Upper lobe of left lung (tissue), 6 donors: Measurements from ENCODE around the gene AHDC1. TPM values are rescaled to one million over a fixed set of nuclear protein-coding genes. Genes with fewer than 3 reads are reported as not detected.

Source experiments
- ATAC-seq, 2 donors: fragments of 200-7000 bp; cut with Tn5 transposase; one replicate each; pipeline ENCODE4 v1.9.1; 2022; ENCODE audit warnings: mild to moderate bottlenecking in 2 of 2, moderate library complexity in 2 of 2; ENCODE audit not compliant: low FRiP score in 2 of 2
- DNase-seq, 2 donors: peaks; one replicate each; pipeline ENCODE4 v3.0.0-alpha.2; 2019 to 2020
- H3K27ac ChIP-seq, 4 donors: fragments of 200-600 bp; sonication (generic); one replicate each; pipeline ENCODE4 v1.5.1; 2016 to 2019
- H3K27me3 ChIP-seq, 4 donors: fragments of 200-600 bp; sonication (generic); one replicate each; pipeline ENCODE4 v1.5.1; 2017 to 2019
- H3K36me3 ChIP-seq, 4 donors: fragments of 200-600 bp; sonication (generic); one replicate each; pipeline ENCODE4 v1.5.1; 2016 to 2019
- H3K4me1 ChIP-seq, 4 donors: fragments of 200-600 bp; sonication (generic); one replicate each; pipeline ENCODE4 v1.5.1; 2018 to 2019
- H3K4me3 ChIP-seq, 4 donors: fragments of 200-600 bp; sonication (generic); one replicate each; pipeline ENCODE4 v1.5.1; 2017 to 2019; ENCODE audit warnings: mild to moderate bottlenecking in 2 of 4, moderate library complexity in 1 of 4
- H3K9me3 ChIP-seq, 4 donors: fragments of 200-600 bp; sonication (generic); one replicate each; pipeline ENCODE4 v1.5.1; 2018 to 2019
- CTCF ChIP-seq, 6 experiments: fragments of 450-650 bp in 4 of 6; fragments of 200-600 bp in 2 of 6; sonication (generic) in 2 of 6; IDR thresholded peaks; one replicate each; pipeline ENCODE4 v1.5.1; 2016 to 2019; ENCODE audit warnings: antibody characterized with exemption in 6 of 6
- EP300 ChIP-seq, 4 donors: sonication (generic); formaldehyde crosslinking; IDR thresholded peaks; one replicate each; pipeline ENCODE4 v1.5.1; 2017; ENCODE audit warnings: antibody characterized with exemption in 4 of 4, control low read depth in 2 of 4
- POLR2A ChIP-seq, 4 donors: fragments of 450-650 bp; IDR thresholded peaks; one replicate each; pipeline ENCODE4 v1.5.1; 2016 to 2017; ENCODE audit warnings: antibody characterized with exemption in 4 of 4, mild to moderate bottlenecking in 2 of 4
- POLR2AphosphoS5 ChIP-seq, 2 donors: sonication (generic); formaldehyde crosslinking; IDR thresholded peaks; one replicate each; pipeline ENCODE4 v1.5.1; 2017; ENCODE audit warnings: antibody characterized with exemption in 2 of 2
- WGBS, 2 donors: methylation state at CpG; one replicate each; pipeline ENCODE4 v1.1.5; 2017 to 2018; 5-methylcytosine and 5-hydroxymethylcytosine counted together
- total RNA-seq, 6 donors: library from RNA; depleted of rRNA in 4 of 6; stranded (reverse); fragments of >200 nt in 4 of 6; gene quantifications; one replicate each; pipeline versions ENCODE4 v1.1.0 to v1.2.1, GENCODE V29; 2016 to 2021
- donor health status: DM: no; HTN: no; CAD: no; lungs with moderate emphysema.
- donor health status: DM: no; HTN: yes; CAD: no; lungs with severe emphysema.

Gene AHDC1
- total RNA-seq, 6 donors from 2014 or later: 10.8 to 43.4 (median 26.2) TPM

GRCh38 chr1:27648602-27649305 is 44.8 kb upstream of the AHDC1 start:
- DNase-seq: no peak
- Histone ChIP-seq H3K27me3 (no peaks in the 10 kb centered on the region), H3K4me3 (no peak overlapping the region), H3K36me3 (no peaks in the 10 kb centered on the region), H3K4me1 (peaks cover 0 to 21% (median 16%) of the 10 kb centered on the region in 4 donors), H3K27ac (no peak overlapping the region), H3K9me3 (no peaks in the 10 kb centered on the region)
- ATAC-seq: no peak
- 83 to 93% methylated on average over 4 to 6 of the region's 6 CpGs for WGBS, 2 donors
- no peak for TF ChIP-seq CTCF (IDR thresholded peaks at IDR 0.05)

- Histone ChIP-seq H3K4me1 (peaks cover 0 to 23% (median 18%) of the 10 kb centered on the region in 4 donors), H3K9me3 (no peaks in the 10 kb centered on the region), H3K36me3 (no peaks in the 10 kb centered on the region), H3K27me3 (no peaks in the 10 kb centered on the region), H3K4me3 (no peak overlapping the region), H3K27ac (peak overlapping the region in 1 of 4 donors; percentile 11)
- 97% methylated on average over 5 of the region's 5 CpGs for WGBS, 2 donors
- no peak for ATAC-seq
- no peak for DNase-seq
- no peak for TF ChIP-seq CTCF (IDR thresholded peaks at IDR 0.05)
- TF ChIP-seq POLR2A (IDR thresholded peaks at IDR 0.05): no peak
These were observed 43.4 kb upstream of the AHDC1 start for GRCh38 chr1:27647328-27647727.

- DNase-seq: peak in 1 of 2 donors; percentile 46
- WGBS, 2 donors: 71 to 85% methylated on average over 8 of the region's 8 CpGs
- peak overlapping the region in 1 of 4 donors; percentile 11 for H3K27ac ChIP-seq
These were observed 42.7 kb upstream of the AHDC1 start for GRCh38 chr1:27646676-27647075.

GRCh38 chr1:27645071-27645415 is 41.1 kb upstream of the AHDC1 start:
- Histone ChIP-seq H3K27ac (no peak overlapping the region), H3K4me3 (no peak overlapping the region), H3K9me3 (no peaks in the 10 kb centered on the region), H3K36me3 (no peaks in the 10 kb centered on the region), H3K27me3 (no peaks in the 10 kb centered on the region), H3K4me1 (peaks cover 0 to 9% (median 7%) of the 10 kb centered on the region in 4 donors)
- 100% methylated on average over 1 of the region's 4 CpGs for WGBS, 2 donors
- DNase-seq (peak in 1 of 2 donors; percentile 38), ATAC-seq (no peak)
- TF ChIP-seq CTCF (IDR thresholded peaks at IDR 0.05) (no peak), POLR2AphosphoS5 (IDR thresholded peaks at IDR 0.05) (no peak)

More at GRCh38 chr1:27646676-27647075, 42.7 kb upstream of the AHDC1 start:
- peaks cover 0 to 23% (median 18%) of the 10 kb centered on the region in 4 donors for H3K4me1 ChIP-seq
- no peak for TF ChIP-seq CTCF (IDR thresholded peaks at IDR 0.05)
- TF ChIP-seq POLR2AphosphoS5 (IDR thresholded peaks at IDR 0.05): no peak
- no peak for TF ChIP-seq EP300 (IDR thresholded peaks at IDR 0.05)
- no peak for TF ChIP-seq POLR2A (IDR thresholded peaks at IDR 0.05)
- H3K4me3 ChIP-seq: no peak overlapping the region
- no peaks in the 10 kb centered on the region for H3K27me3 ChIP-seq
- peak in 1 of 2 donors; percentile 35 for ATAC-seq
- H3K36me3 ChIP-seq: no peaks in the 10 kb centered on the region
- H3K9me3 ChIP-seq: no peaks in the 10 kb centered on the region

GRCh38 chr1:27644369-27645070 is 40.6 kb upstream of the AHDC1 start:
- H3K4me1 ChIP-seq: peaks cover 0 to 7% (median 6%) of the 10 kb centered on the region in 4 donors
- DNase-seq (no peak), ATAC-seq (no peak)
- no peaks in the 10 kb centered on the region for H3K27me3 ChIP-seq
- TF ChIP-seq POLR2A (IDR thresholded peaks at IDR 0.05) (no peak), CTCF (IDR thresholded peaks at IDR 0.05) (no peak)
- no peaks in the 10 kb centered on the region for H3K36me3 ChIP-seq
- H3K9me3 ChIP-seq: no peaks in the 10 kb centered on the region
- no peak overlapping the region for H3K27ac ChIP-seq
- no peak overlapping the region for H3K4me3 ChIP-seq
- WGBS, 2 donors: 69 to 89% methylated on average over 5 of the region's 5 CpGs
